ENCODE measurements around the gene BGLAP. TPM values are rescaled to one million over a fixed set of nuclear protein-coding genes. Genes with fewer than 3 reads are reported as not detected.

Gene BGLAP
- total RNA-seq, 1 experiment from 2014 or later = 1.4 TPM

DNA sequence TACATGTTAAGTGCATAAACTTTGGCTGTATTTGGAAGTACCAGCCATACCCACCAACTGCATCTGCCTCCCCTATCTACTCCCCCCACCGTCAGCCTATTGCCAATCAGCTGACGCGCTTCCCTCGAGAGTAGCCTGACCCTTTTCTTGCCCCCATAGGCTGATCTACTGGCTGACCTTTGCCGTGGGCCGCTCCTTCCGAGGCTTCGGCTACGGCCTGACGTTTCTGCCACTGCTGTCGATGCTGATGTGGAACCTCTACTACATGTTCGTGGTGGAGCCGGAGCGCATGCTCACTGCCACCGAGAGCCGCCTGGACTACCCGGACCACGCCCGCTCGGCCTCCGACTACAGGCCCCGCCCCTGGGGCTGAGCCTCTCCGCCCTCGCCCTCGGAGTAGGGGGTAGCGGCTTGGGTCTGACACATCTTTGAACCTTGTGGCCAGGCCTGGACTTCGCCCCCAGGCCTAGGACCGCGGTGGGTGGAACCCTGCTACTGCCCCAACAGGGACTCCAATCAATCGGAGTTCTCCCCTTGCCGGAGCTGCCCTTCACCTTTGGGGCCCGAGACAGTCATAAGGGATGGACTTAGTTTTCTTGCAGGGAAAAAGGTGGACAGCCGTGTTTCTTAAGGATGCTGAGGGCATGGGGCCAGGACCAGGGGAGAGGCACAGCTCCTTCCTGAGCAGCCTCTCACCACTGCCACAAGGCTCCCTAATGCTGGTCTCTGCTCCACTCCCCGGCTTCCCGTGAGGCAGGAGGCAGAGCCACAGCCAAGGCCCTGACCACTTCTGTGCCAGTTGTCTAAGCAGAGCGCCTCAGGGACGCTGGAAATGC lies 49.5 kb downstream of the BGLAP start:
- no peaks in the 10 kb centered on the region; a peak in 1 of 4 replicates for H3K36me3 ChIP-seq (ENCODE audit: control insufficient read depth in 1 of 2, insufficient read depth in 2 of 2, low read length in 2 of 2)
- CTCF ChIA-PET = no interaction called here
- H2AFZ ChIP-seq (ENCODE audit: low read depth, low read length, poor library complexity, severe bottlenecking) = no peak overlapping the region

More for the DNA sequence above, 49.5 kb downstream of the BGLAP start:
- intact Hi-C loops (cut with micrococcal nuclease) = no loop called here
- no peaks in the 10 kb centered on the region for H3K9me2 ChIP-seq (ENCODE audit: insufficient read depth)
- H3K4me3 ChIP-seq (replicated peaks in 1 of 2; ENCODE audit: low read depth in 1 of 2, low read length in 2 of 2) = no peak overlapping the region
- RAD21 ChIA-PET (ENCODE audit: low non-redundant PET in 1 of 2, low total read pairs in 2 of 2, uncharacterized antibody in 2 of 2, unreplicated experiment in 2 of 2) = no interaction called here
- POLR2A ChIA-PET = no interaction called here
- H4K20me1 ChIP-seq (ENCODE audit: insufficient read depth) = no peaks in the 10 kb centered on the region
- TF ChIP-seq, protein P1, sequence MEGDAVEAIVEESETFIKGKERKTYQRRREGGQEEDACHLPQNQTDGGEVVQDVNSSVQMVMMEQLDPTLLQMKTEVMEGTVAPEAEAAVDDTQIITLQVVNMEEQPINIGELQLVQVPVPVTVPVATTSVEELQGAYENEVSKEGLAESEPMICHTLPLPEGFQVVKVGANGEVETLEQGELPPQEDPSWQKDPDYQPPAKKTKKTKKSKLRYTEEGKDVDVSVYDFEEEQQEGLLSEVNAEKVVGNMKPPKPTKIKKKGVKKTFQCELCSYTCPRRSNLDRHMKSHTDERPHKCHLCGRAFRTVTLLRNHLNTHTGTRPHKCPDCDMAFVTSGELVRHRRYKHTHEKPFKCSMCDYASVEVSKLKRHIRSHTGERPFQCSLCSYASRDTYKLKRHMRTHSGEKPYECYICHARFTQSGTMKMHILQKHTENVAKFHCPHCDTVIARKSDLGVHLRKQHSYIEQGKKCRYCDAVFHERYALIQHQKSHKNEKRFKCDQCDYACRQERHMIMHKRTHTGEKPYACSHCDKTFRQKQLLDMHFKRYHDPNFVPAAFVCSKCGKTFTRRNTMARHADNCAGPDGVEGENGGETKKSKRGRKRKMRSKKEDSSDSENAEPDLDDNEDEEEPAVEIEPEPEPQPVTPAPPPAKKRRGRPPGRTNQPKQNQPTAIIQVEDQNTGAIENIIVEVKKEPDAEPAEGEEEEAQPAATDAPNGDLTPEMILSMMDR (IDR thresholded peaks at IDR 0.05 in 2 of 3, conservative IDR thresholded peaks at IDR 0.05 in 1 of 3; ENCODE audit: borderline replicate concordance in 1 of 3, insufficient read depth in 1 of 3, low read depth in 2 of 3, low read length in 2 of 3) = no peak
- TF ChIP-seq ZFX (IDR thresholded peaks at IDR 0.05) = no peak
- TF ChIP-seq FOSL1 (IDR thresholded peaks at IDR 0.05; ENCODE audit: low read depth) = no peak
- no peak for TF ChIP-seq EZH2 (IDR thresholded peaks at IDR 0.05)
- no peak for TF ChIP-seq SIN3A (IDR thresholded peaks at IDR 0.05; ENCODE audit: low read depth)
- no peak for TF ChIP-seq SP1 (IDR thresholded peaks at IDR 0.05; ENCODE audit: low read depth)
- TF ChIP-seq EGR1 (IDR thresholded peaks at IDR 0.05; ENCODE audit: low read depth) = no peak
- no peak for TF ChIP-seq EZH2phosphoT487 (IDR thresholded peaks at IDR 0.05; ENCODE audit: borderline replicate concordance)
- TF ChIP-seq YY1 (IDR thresholded peaks at IDR 0.05; ENCODE audit: extremely low read depth, insufficient replicate concordance, low read depth, low read length) = no peak
- DNase-seq (ENCODE audit: low read depth, low spot score) = no peak
- no peaks in the 10 kb centered on the region for H3K79me2 ChIP-seq (ENCODE audit: insufficient read depth, low read length)
- H3K9ac ChIP-seq (ENCODE audit: low read length) = no peak overlapping the region
- ATAC-seq = no peak
- no TSS peak for BruUV-seq (replicated peaks)
- H3K4me2 ChIP-seq (ENCODE audit: low read length) = no peak overlapping the region
- no peaks in the 10 kb centered on the region for H3K27me3 ChIP-seq (ENCODE audit: insufficient read depth, low read length)
- no peaks in the 10 kb centered on the region for H3K9me3 ChIP-seq (ENCODE audit: control insufficient read depth in 1 of 2, insufficient read depth in 1 of 2, low read depth in 1 of 2, low read length in 2 of 2)
- H3K27ac ChIP-seq (ENCODE audit: low read depth, low read length) = no peak overlapping the region
- H3K4me1 ChIP-seq (ENCODE audit: control insufficient read depth in 1 of 2, insufficient read depth in 2 of 2, low read length in 2 of 2) = peaks cover 4 to 14% of the 10 kb centered on the region in 2 experiments; a peak in 3 of 4 replicates

Other genes starting within 250 kb of the BGLAP start
- gene SSR2, start 221.2 kb upstream of the BGLAP start, total RNA-seq (2021; ENCODE audit: unreplicated experiment) = 153 TPM
- gene UBQLN4, start 188.4 kb upstream of the BGLAP start, total RNA-seq (2021; ENCODE audit: unreplicated experiment) = 68.4 TPM
- 60.2 TPM for gene LAMTOR2, start 187.4 kb upstream of the BGLAP start, total RNA-seq (2021; ENCODE audit: unreplicated experiment)
- gene RAB25, start 181.0 kb upstream of the BGLAP start, total RNA-seq (2021; ENCODE audit: unreplicated experiment) = 142 TPM
- gene MEX3A, start 159.7 kb upstream of the BGLAP start, total RNA-seq (2021; ENCODE audit: unreplicated experiment) = 6.1 TPM
- gene LMNA, start 127.5 kb upstream of the BGLAP start, total RNA-seq (2021; ENCODE audit: unreplicated experiment) = 528 TPM
- gene SEMA4A, start 88.6 kb upstream of the BGLAP start, total RNA-seq (2021; ENCODE audit: unreplicated experiment) = 0.39 TPM
- gene SLC25A44, start 48.1 kb upstream of the BGLAP start, total RNA-seq (2021; ENCODE audit: unreplicated experiment) = 17.5 TPM
- gene PMF1, start 29.2 kb upstream of the BGLAP start, total RNA-seq (2021; ENCODE audit: unreplicated experiment) = 52.6 TPM
- gene PAQR6, start 5.9 kb downstream of the BGLAP start, total RNA-seq (2021; ENCODE audit: unreplicated experiment) = 10.9 TPM
- gene SMG5, start 40.6 kb downstream of the BGLAP start, total RNA-seq (2021; ENCODE audit: unreplicated experiment) = 75.2 TPM
- gene TMEM79, start 42.1 kb downstream of the BGLAP start, total RNA-seq (2021; ENCODE audit: unreplicated experiment) = 6.3 TPM
- gene GLMP, start 53.5 kb downstream of the BGLAP start, total RNA-seq (2021; ENCODE audit: unreplicated experiment) = 27.8 TPM
- gene VHLL, start 57.1 kb downstream of the BGLAP start, total RNA-seq (2021; ENCODE audit: unreplicated experiment) = not detected
- gene CCT3, start 96.1 kb downstream of the BGLAP start, total RNA-seq (2021; ENCODE audit: unreplicated experiment) = 619 TPM
- gene TSACC, start 96.3 kb downstream of the BGLAP start, total RNA-seq (2021; ENCODE audit: unreplicated experiment) = 1.0 TPM
- gene RHBG, start 127.0 kb downstream of the BGLAP start, total RNA-seq (2021; ENCODE audit: unreplicated experiment) = 5.7 TPM